ENCODE results near the gene INPP4B. TPM values are rescaled to one million over a fixed set of nuclear protein-coding genes. Genes with fewer than 3 reads are reported as not detected.

INPP4B gene
- total RNA-seq, 1 experiment from 2014 or later = 0.07 TPM

DNA sequence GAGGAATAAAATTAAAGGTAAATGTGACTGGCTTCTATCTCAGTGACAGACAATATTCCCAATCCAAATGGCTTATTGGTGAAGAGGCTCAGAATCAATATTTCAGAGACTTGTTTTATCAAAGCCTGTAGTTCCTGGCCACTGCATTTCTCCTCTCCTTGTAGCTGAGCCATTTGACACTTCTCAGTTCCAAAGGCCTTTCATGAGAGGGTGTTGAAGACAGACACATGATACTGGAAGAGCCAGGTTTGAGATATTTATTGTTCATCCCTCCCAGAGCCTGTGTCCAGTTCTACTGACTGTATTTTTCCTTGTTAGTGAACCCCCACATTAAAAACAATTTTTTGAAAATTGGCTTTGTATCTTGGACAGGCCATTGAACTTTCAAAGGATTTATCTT, 12.9 kb upstream of the INPP4B start:
- Histone ChIP-seq H3K4me2 (ENCODE audit: insufficient read depth, insufficient read length, low read length) (no peak overlapping the region), H3K14ac (ENCODE audit: insufficient read depth, low read length) (no peak overlapping the region), H3K4ac (ENCODE audit: low read depth, low read length) (no peak overlapping the region), H4K8ac (replicated peaks; ENCODE audit: insufficient read length, low read depth, low read length) (no peak overlapping the region), H3T11ph (ENCODE audit: low read length) (no peak overlapping the region), H2AFZ (ENCODE audit: low read length) (no peak overlapping the region), H3K56ac (ENCODE audit: insufficient read length, low read depth, low read length) (no peak overlapping the region), H3K23ac (ENCODE audit: insufficient read length, low read depth, low read length) (no peak overlapping the region), H3K9me3 (ENCODE audit: control insufficient read depth, low read depth, low read length) (no peaks in the 10 kb centered on the region), H2BK120ac (ENCODE audit: low read depth, low read length, poor library complexity, severe bottlenecking) (no peak overlapping the region), H4K5ac (ENCODE audit: insufficient read length, low read depth, low read length) (no peak overlapping the region), H3K27ac (ENCODE audit: insufficient read length, low read depth, low read length) (no peak overlapping the region), H3K18ac (ENCODE audit: insufficient read length, low read depth, low read length) (no peak overlapping the region), H3K4me1 (ENCODE audit: insufficient read depth, low read length) (no peaks in the 10 kb centered on the region), H2BK20ac (ENCODE audit: low read depth, low read length, poor library complexity, severe bottlenecking) (no peak overlapping the region), H3K79me2 (ENCODE audit: insufficient read depth, low read length) (no peaks in the 10 kb centered on the region), H3K79me1 (ENCODE audit: insufficient read depth, low read depth, low read length, poor library complexity, severe bottlenecking) (no peaks in the 10 kb centered on the region), H2AK5ac (ENCODE audit: insufficient read length, low read length) (no peak overlapping the region), H2BK15ac (ENCODE audit: low read depth, low read length) (no peak overlapping the region), H4K20me1 (ENCODE audit: control insufficient read depth, insufficient read depth, insufficient read length) (no peaks in the 10 kb centered on the region), H3K27me3 (ENCODE audit: insufficient read depth, low read length) (no peaks in the 10 kb centered on the region), H4K91ac (ENCODE audit: insufficient read length, low read depth, low read length) (no peak overlapping the region), H3K23me2 (ENCODE audit: insufficient read length, low read depth, low read length, poor library complexity, severe bottlenecking) (no peaks in the 10 kb centered on the region), H2BK5ac (ENCODE audit: insufficient read length, low read length) (no peak overlapping the region), H3K9ac (ENCODE audit: extremely low read depth, insufficient read length, low read length) (no peak overlapping the region), H2BK12ac (ENCODE audit: insufficient read length, low read depth, low read length) (no peak overlapping the region)
- Mint-ChIP-seq H3K36me3 (ENCODE audit: insufficient read depth in 1 of 3, low read depth in 3 of 3) (no peaks in the 10 kb centered on the region), H3K27ac (no peak overlapping the region), H3K4me3 (no peak overlapping the region), H3K4me1 (no peaks in the 10 kb centered on the region), H3K27me3 (ENCODE audit: low read depth) (peaks cover 1% of the 10 kb centered on the region), H3K9me3 (no peaks in the 10 kb centered on the region)
- TF ChIP-seq, protein P1, sequence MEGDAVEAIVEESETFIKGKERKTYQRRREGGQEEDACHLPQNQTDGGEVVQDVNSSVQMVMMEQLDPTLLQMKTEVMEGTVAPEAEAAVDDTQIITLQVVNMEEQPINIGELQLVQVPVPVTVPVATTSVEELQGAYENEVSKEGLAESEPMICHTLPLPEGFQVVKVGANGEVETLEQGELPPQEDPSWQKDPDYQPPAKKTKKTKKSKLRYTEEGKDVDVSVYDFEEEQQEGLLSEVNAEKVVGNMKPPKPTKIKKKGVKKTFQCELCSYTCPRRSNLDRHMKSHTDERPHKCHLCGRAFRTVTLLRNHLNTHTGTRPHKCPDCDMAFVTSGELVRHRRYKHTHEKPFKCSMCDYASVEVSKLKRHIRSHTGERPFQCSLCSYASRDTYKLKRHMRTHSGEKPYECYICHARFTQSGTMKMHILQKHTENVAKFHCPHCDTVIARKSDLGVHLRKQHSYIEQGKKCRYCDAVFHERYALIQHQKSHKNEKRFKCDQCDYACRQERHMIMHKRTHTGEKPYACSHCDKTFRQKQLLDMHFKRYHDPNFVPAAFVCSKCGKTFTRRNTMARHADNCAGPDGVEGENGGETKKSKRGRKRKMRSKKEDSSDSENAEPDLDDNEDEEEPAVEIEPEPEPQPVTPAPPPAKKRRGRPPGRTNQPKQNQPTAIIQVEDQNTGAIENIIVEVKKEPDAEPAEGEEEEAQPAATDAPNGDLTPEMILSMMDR (conservative IDR thresholded peaks at IDR 0.05) = no peak
- no peak for DNase-seq

All from H9 (cell line).